GM12864 (cell line): ENCODE measurements around the gene MYCBP2.

Source experiments
- DNase-seq: peaks from one replicate; pipeline ENCODE4 v3.0.0-alpha.2; 2011; ENCODE audit warnings: low read depth
- H3K4me3 ChIP-seq: 2 replicates; pipeline ENCODE4 v1.5.1; 2011; ENCODE audit warnings: mild to moderate bottlenecking, low read depth, low read length, control low read depth
- CTCF ChIP-seq: IDR thresholded peaks from 2 replicates; pipeline ENCODE4 v1.5.1; 2011; ENCODE audit warnings: low read depth, mild to moderate bottlenecking, moderate library complexity, low read length, control low read depth, inconsistent platforms; ENCODE audit errors: missing control alignments

Gene MYCBP2

GRCh38 chr13:77239312-77239711, 87.6 kb downstream of the MYCBP2 start:
- H3K4me3 ChIP-seq: no peak overlapping the region
- TF ChIP-seq CTCF: no peak
- DNase-seq: no peak

- TF ChIP-seq CTCF: no peak
- no peak overlapping the region for H3K4me3 ChIP-seq
- DNase-seq: no peak
Observed at GRCh38 chr13:77235456-77236022, 91.4 kb downstream of the MYCBP2 start.

GRCh38 chr13:77233159-77233558, 93.7 kb downstream of the MYCBP2 start:
- DNase-seq: no peak
- no peak for TF ChIP-seq CTCF
- H3K4me3 ChIP-seq: no peak overlapping the region

GRCh38 chr13:77230560-77230959, 96.3 kb downstream of the MYCBP2 start:
- H3K4me3 ChIP-seq: no peak overlapping the region
- no peak for TF ChIP-seq CTCF
- no peak for DNase-seq

GRCh38 chr13:77225946-77226345, 100.9 kb downstream of the MYCBP2 start:
- TF ChIP-seq CTCF: no peak
- no peak for DNase-seq
- H3K4me3 ChIP-seq: no peak overlapping the region

- H3K4me3 ChIP-seq: no peak overlapping the region
- no peak for DNase-seq
- no peak for TF ChIP-seq CTCF
Observed at GRCh38 chr13:77222909-77223308, 104.0 kb downstream of the MYCBP2 start.

GRCh38 chr13:77222000-77222690, 104.7 kb downstream of the MYCBP2 start:
- H3K4me3 ChIP-seq: no peak overlapping the region
- no peak for TF ChIP-seq CTCF
- DNase-seq: no peak
